MM.1S (cell line): ENCODE results near the gene ENG.
A peak's percentile ranks its signal among the peaks of the same experiment; 100 is the strongest.

ENCODE experiments used
- DNase-seq: peaks from one replicate; pipeline ENCODE4 v3.0.0-alpha.2; 2015
- H2AFZ ChIP-seq: fragments of 300-600 bp; sonication (generic); 2 replicates; pipeline ENCODE4 v1.6.0; 2016; ENCODE audit warnings: antibody characterized with exemption, low read length
- H3F3A ChIP-seq: fragments of 300-600 bp; sonication (generic); 2 replicates; pipeline ENCODE4 v1.6.1; 2016; ENCODE audit warnings: mild to moderate bottlenecking, antibody characterized with exemption, low read length, moderate library complexity, mixed read lengths; ENCODE audit not compliant: insufficient read depth
- H3K27ac ChIP-seq: fragments of 300-600 bp; sonication (generic); 2 replicates; pipeline ENCODE4 v1.5.1; 2016; ENCODE audit warnings: mild to moderate bottlenecking, low read length
- H3K27me3 ChIP-seq: fragments of 300-600 bp; sonication (generic); replicated peaks from 2 replicates; pipeline ENCODE4 v1.6.0; 2016; ENCODE audit warnings: low read length; ENCODE audit not compliant: insufficient read depth
- H3K36me3 ChIP-seq: fragments of 300-600 bp; sonication (generic); replicated peaks from 2 replicates; pipeline ENCODE4 v1.6.1; 2016; ENCODE audit warnings: mild to moderate bottlenecking, low read length, mixed read lengths; ENCODE audit not compliant: insufficient read depth
- H3K4me1 ChIP-seq: fragments of 300-600 bp; sonication (generic); 2 replicates; pipeline ENCODE4 v1.6.1; 2016; ENCODE audit warnings: low read length, mixed read lengths
- H3K4me2 ChIP-seq: fragments of 300-600 bp; sonication (generic); 2 replicates; pipeline ENCODE4 v1.6.0; 2016; ENCODE audit warnings: low read depth, low read length
- H3K4me3 ChIP-seq: fragments of 300-600 bp; sonication (generic); 2 replicates; pipeline ENCODE4 v1.5.1; 2016; ENCODE audit warnings: low read length, mixed read lengths
- H3K79me2 ChIP-seq: fragments of 300-600 bp; sonication (generic); 2 replicates; pipeline ENCODE4 v1.6.1; 2016; ENCODE audit warnings: mixed run types, low read length, mixed read lengths
- H3K9ac ChIP-seq: fragments of 300-600 bp; sonication (generic); 2 replicates; pipeline ENCODE4 v1.6.1; 2016; ENCODE audit warnings: low read length, mixed read lengths
- H3K9me2 ChIP-seq: fragments of 300-600 bp; sonication (generic); replicated peaks from 2 replicates; pipeline ENCODE4 v1.6.1; 2016; ENCODE audit warnings: mild to moderate bottlenecking, low read length, mixed read lengths; ENCODE audit not compliant: insufficient read depth
- H3K9me3 ChIP-seq: fragments of 300-600 bp; sonication (generic); replicated peaks from 2 replicates; pipeline ENCODE4 v1.6.1; 2016; ENCODE audit warnings: mild to moderate bottlenecking, low read length, mixed read lengths; ENCODE audit not compliant: insufficient read depth
- H4K20me1 ChIP-seq: fragments of 300-600 bp; sonication (generic); 2 replicates; pipeline ENCODE4 v1.6.1; 2016; ENCODE audit warnings: mild to moderate bottlenecking, low read length, moderate library complexity, mixed read lengths; ENCODE audit not compliant: insufficient read depth
- EZH2 ChIP-seq: fragments of 300-600 bp; sonication (generic); optimal IDR thresholded peaks from 2 replicates; pipeline ENCODE3; 2017; ENCODE audit warnings: low read depth, mild to moderate bottlenecking, antibody characterized with exemption, low read length, mixed read lengths
- EZH2phosphoT487 ChIP-seq: fragments of 300-600 bp; sonication (generic); IDR thresholded peaks from 2 replicates; pipeline ENCODE4 v1.6.1; 2018; ENCODE audit warnings: antibody characterized with exemption, low read length
- TF ChIP-seq, protein P1 (sequence below): fragments of 300-600 bp; sonication (generic); IDR thresholded peaks from 2 replicates; pipeline ENCODE4 v1.5.1; 2016; ENCODE audit warnings: antibody characterized with exemption, low read length, mixed read lengths

ENG gene

DNA sequence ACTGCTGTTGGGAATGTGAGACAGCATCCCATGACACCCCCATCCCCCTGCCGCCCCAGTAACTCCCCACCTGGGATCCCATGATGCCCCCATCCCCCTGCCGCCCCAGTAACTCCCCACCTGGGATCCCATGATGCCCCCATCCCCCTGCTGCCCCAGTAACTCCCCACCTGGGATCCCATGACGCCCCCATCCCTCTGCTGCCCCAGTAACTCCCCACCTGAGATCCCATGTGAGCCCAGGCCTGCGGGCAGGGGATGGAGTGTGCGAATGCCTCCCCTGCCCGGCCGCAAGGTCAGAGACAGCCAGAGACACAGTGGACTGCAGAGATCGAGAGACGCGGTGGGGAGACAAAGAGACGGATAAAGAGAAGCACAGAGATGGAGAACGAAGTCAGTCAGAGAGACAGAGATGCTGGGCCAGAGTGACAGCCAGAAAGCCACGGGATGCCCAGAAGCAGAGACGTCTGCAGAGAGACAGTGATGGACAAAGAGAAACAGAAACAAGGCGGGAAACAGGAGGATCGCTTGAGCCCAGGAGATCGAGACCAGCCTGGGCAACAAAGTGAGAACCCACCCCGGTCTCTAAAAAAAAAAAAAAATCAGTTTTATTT, 77.0 kb downstream of the ENG start:
- TF ChIP-seq EZH2 (no peak), EZH2phosphoT487 (no peak)
- TF ChIP-seq, protein P1, sequence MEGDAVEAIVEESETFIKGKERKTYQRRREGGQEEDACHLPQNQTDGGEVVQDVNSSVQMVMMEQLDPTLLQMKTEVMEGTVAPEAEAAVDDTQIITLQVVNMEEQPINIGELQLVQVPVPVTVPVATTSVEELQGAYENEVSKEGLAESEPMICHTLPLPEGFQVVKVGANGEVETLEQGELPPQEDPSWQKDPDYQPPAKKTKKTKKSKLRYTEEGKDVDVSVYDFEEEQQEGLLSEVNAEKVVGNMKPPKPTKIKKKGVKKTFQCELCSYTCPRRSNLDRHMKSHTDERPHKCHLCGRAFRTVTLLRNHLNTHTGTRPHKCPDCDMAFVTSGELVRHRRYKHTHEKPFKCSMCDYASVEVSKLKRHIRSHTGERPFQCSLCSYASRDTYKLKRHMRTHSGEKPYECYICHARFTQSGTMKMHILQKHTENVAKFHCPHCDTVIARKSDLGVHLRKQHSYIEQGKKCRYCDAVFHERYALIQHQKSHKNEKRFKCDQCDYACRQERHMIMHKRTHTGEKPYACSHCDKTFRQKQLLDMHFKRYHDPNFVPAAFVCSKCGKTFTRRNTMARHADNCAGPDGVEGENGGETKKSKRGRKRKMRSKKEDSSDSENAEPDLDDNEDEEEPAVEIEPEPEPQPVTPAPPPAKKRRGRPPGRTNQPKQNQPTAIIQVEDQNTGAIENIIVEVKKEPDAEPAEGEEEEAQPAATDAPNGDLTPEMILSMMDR, result no peak
- H3K4me3 ChIP-seq, result peak overlapping the region; percentile 78
- H3K4me1 ChIP-seq, result peaks cover 20% of the 10 kb centered on the region
- peak overlapping the region; percentile 98 for H3K27ac ChIP-seq
- H3K9ac ChIP-seq, result peak overlapping the region; percentile 96
- H3K36me3 ChIP-seq, result peaks cover 6% of the 10 kb centered on the region; the same call in 1 of the 2 replicates
- H3K9me3 ChIP-seq, result no peaks in the 10 kb centered on the region
- no peaks in the 10 kb centered on the region for H3K27me3 ChIP-seq
- H4K20me1 ChIP-seq, result no peaks in the 10 kb centered on the region
- no peaks in the 10 kb centered on the region for H3K9me2 ChIP-seq
- peaks cover 45% of the 10 kb centered on the region for H3F3A ChIP-seq
- 0 out of 2 replicates have a peak overlapping the region, but pooled peaks have one; percentile 16 for H2AFZ ChIP-seq
- peak overlapping the region; percentile 93 for H3K4me2 ChIP-seq
- peak; percentile 43 for DNase-seq
- H3K79me2 ChIP-seq, result peaks cover 56% of the 10 kb centered on the region

DNA sequence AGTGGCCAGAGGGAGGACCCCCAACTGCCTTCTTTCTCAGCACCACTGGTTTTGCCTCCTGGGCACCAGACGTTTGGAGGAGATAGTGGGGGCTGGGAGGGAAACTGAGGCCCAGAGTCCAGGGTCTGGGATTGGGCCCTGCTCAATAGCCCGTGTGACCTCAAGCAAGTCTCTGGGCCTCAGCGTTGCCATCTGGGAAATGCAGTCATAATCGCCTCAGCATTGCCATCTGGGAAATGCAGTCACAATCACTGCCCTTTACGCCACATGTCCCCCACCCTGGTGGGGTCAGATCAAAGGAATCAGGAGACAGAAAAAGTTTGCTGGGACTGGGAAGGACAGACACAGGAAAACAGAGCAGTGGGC, 77.6 kb downstream of the ENG start:
- no peaks in the 10 kb centered on the region for H4K20me1 ChIP-seq
- H3K9me3 ChIP-seq, result no peaks in the 10 kb centered on the region
- H3K9ac ChIP-seq, result peak overlapping the region; percentile 96
- H3K9me2 ChIP-seq, result no peaks in the 10 kb centered on the region
- peak overlapping the region; percentile 78 for H3K4me3 ChIP-seq
- TF ChIP-seq, protein P1, result no peak
- TF ChIP-seq EZH2phosphoT487 (no peak), EZH2 (no peak)
- H3K27ac ChIP-seq, result peak overlapping the region; percentile 98
- no peaks in the 10 kb centered on the region for H3K27me3 ChIP-seq
- H3K36me3 ChIP-seq, result peaks cover 6% of the 10 kb centered on the region; the same call in 1 of the 2 replicates
- H3K4me1 ChIP-seq, result peaks cover 21% of the 10 kb centered on the region
- peak overlapping the region; percentile 93 for H3K4me2 ChIP-seq
- peak; percentile 44 for DNase-seq
- H2AFZ ChIP-seq, result no peak overlapping the region
- peaks cover 56% of the 10 kb centered on the region for H3K79me2 ChIP-seq
- peaks cover 47% of the 10 kb centered on the region for H3F3A ChIP-seq

DNA sequence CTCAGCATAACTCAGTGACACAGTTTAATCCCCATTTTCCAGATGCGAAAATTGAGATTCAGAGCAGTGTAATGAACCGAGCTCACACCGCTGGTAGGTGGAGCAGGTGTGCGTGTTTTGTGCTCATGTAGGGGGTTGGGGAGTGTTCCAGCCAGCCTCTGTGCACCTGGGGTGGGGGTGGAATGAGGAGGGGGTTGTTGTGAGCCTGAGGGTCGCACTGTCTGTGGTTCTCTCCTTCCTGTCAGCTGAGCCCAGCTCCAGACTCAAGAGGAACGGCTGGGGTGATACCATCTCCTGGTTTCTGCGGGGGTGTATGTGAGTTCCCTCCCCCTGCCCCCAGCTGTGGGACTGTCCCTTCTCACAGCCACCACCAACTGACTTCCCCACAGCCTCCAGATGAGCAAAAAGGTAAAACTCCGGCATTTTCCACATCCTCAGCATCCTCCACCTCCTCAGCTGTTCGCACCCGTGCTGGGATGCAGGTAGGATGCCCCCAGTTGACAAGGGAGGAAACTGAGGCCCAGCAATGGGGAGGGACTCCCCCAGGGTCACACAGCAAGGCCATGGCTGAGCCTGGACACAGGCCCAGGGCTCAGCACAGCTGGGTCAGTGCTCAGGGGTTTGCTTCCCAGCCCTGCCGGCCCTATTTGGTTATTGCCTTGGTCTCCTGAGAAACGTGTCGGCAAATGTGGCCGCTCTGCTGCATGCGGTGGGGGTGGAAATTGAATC, 78.1 kb downstream of the ENG start:
- H3F3A ChIP-seq, result peaks cover 52% of the 10 kb centered on the region
- no peaks in the 10 kb centered on the region for H3K27me3 ChIP-seq
- H3K9me2 ChIP-seq, result no peaks in the 10 kb centered on the region
- H3K27ac ChIP-seq, result peak overlapping the region; percentile 98
- H2AFZ ChIP-seq, result no peak overlapping the region
- DNase-seq, result peak; percentile 83
- peak overlapping the region; percentile 78 for H3K4me3 ChIP-seq
- peak overlapping the region; percentile 96 for H3K9ac ChIP-seq
- peaks cover 25% of the 10 kb centered on the region for H3K4me1 ChIP-seq
- H3K79me2 ChIP-seq, result peaks cover 56% of the 10 kb centered on the region
- H4K20me1 ChIP-seq, result no peaks in the 10 kb centered on the region
- no peaks in the 10 kb centered on the region for H3K9me3 ChIP-seq
- peak overlapping the region; percentile 93 for H3K4me2 ChIP-seq
- peaks cover 6% of the 10 kb centered on the region; the same call in 1 of the 2 replicates for H3K36me3 ChIP-seq
- TF ChIP-seq EZH2phosphoT487 (no peak), EZH2 (no peak)
- TF ChIP-seq, protein P1, result no peak; the same call in 1 of the 2 replicates
